Measurements from ENCODE around the gene APBB2. TPM values are rescaled to one million over a fixed set of nuclear protein-coding genes. Genes with fewer than 3 reads are reported as not detected.

APBB2 gene
- total and polyA plus RNA-seq, 4 donors = 4.8 to 31.5 (median 11.2) TPM

GRCh38 chr4:40908297-40908696 is 306.0 kb downstream of the APBB2 start:
- TF ChIP-seq JUND (IDR thresholded peaks at IDR 0.05) = no peak
- no peak for TF ChIP-seq GABPA (IDR thresholded peaks at IDR 0.05 in 1 of 2, conservative IDR thresholded peaks at IDR 0.05 in 1 of 2)
- TF ChIP-seq CTCF (IDR thresholded peaks at IDR 0.05; ENCODE audit: low read depth, low read length, missing input control) = no peak
- no peak for TF ChIP-seq REST (IDR thresholded peaks at IDR 0.05)
- no peak for TF ChIP-seq TAF1 (conservative IDR thresholded peaks at IDR 0.05)
- TF ChIP-seq RXRA (IDR thresholded peaks at IDR 0.05) = no peak
- TF ChIP-seq NR2F2 (IDR thresholded peaks at IDR 0.05) = no peak
- TF ChIP-seq YY1 (IDR thresholded peaks at IDR 0.05) = no peak
- no peak for TF ChIP-seq FOXA2 (IDR thresholded peaks at IDR 0.05)
- TF ChIP-seq MAX (IDR thresholded peaks at IDR 0.05) = no peak
- TF ChIP-seq RAD21 (IDR thresholded peaks at IDR 0.05) = no peak
- no peak for TF ChIP-seq ZBTB33 (IDR thresholded peaks at IDR 0.05)
- no peak for TF ChIP-seq ATF3 (IDR thresholded peaks at IDR 0.05)
- no peak for TF ChIP-seq HNF4G (IDR thresholded peaks at IDR 0.05)
- no peak for TF ChIP-seq HNF4A (conservative IDR thresholded peaks at IDR 0.05)
- no peak for TF ChIP-seq SP1 (IDR thresholded peaks at IDR 0.05)
- TF ChIP-seq FOXA1 (IDR thresholded peaks at IDR 0.05) = no peak
- no peaks in the 10 kb centered on the region for H3K4me1 ChIP-seq (ENCODE audit: control insufficient read depth in 4 of 4, insufficient read depth in 4 of 4, low read length in 3 of 4)
- no peak overlapping the region for H3K9ac ChIP-seq (ENCODE audit: low read depth in 1 of 2, low read length in 2 of 2)
- 84% methylated on average over 12 of the region's 12 CpGs for WGBS
- no peaks in the 10 kb centered on the region for H3K36me3 ChIP-seq (ENCODE audit: control insufficient read depth in 4 of 4, insufficient read depth in 3 of 4, low read depth in 1 of 4, low read length in 3 of 4)
- no peak for DNase-seq (ENCODE audit: low spot score)
- no peaks in the 10 kb centered on the region for H3K27me3 ChIP-seq (ENCODE audit: control insufficient read depth in 4 of 4, insufficient read depth in 4 of 4, low read length in 3 of 4)
- no peak overlapping the region for H3K4me3 ChIP-seq (ENCODE audit: low read depth in 1 of 3, low read length in 3 of 3)
- H3K27ac ChIP-seq (ENCODE audit: low read depth in 1 of 2, low read length in 2 of 2) = no peak overlapping the region
- no peaks in the 10 kb centered on the region for H3K9me3 ChIP-seq (ENCODE audit: control insufficient read depth in 4 of 4, low read length in 3 of 4)

- 96% methylated on average over 8 of the region's 8 CpGs for whole genome bisulfite sequencing
- no peak overlapping the region for H3K4me3 ChIP-seq (ENCODE audit: low read depth in 1 of 3, low read length in 3 of 3)
- DNase-seq (ENCODE audit: low spot score) = no peak
- H3K27me3 ChIP-seq (ENCODE audit: control insufficient read depth in 4 of 4, insufficient read depth in 4 of 4, low read length in 3 of 4) = no peaks in the 10 kb centered on the region
- H3K9me3 ChIP-seq (ENCODE audit: control insufficient read depth in 4 of 4, low read length in 3 of 4) = no peaks in the 10 kb centered on the region
- H3K9ac ChIP-seq (ENCODE audit: low read depth in 1 of 2, low read length in 2 of 2) = no peak overlapping the region
- H3K27ac ChIP-seq (ENCODE audit: low read depth in 1 of 2, low read length in 2 of 2) = no peak overlapping the region
- H3K4me1 ChIP-seq (ENCODE audit: control insufficient read depth in 4 of 4, insufficient read depth in 4 of 4, low read length in 3 of 4) = no peaks in the 10 kb centered on the region
- H3K36me3 ChIP-seq (ENCODE audit: control insufficient read depth in 4 of 4, insufficient read depth in 3 of 4, low read depth in 1 of 4, low read length in 3 of 4) = peaks cover 0 to 2% (median 0%) of the 10 kb centered on the region in 4 donors
- no peak for TF ChIP-seq MAX (IDR thresholded peaks at IDR 0.05)
- no peak for TF ChIP-seq JUND (IDR thresholded peaks at IDR 0.05)
- no peak for TF ChIP-seq ATF3 (IDR thresholded peaks at IDR 0.05)
- no peak for TF ChIP-seq HNF4G (IDR thresholded peaks at IDR 0.05)
- no peak for TF ChIP-seq FOXA2 (IDR thresholded peaks at IDR 0.05)
- no peak for TF ChIP-seq SP1 (IDR thresholded peaks at IDR 0.05)
- TF ChIP-seq YY1 (IDR thresholded peaks at IDR 0.05) = no peak
- TF ChIP-seq RXRA (IDR thresholded peaks at IDR 0.05) = no peak
- TF ChIP-seq RAD21 (IDR thresholded peaks at IDR 0.05) = no peak
- no peak for TF ChIP-seq REST (IDR thresholded peaks at IDR 0.05)
- TF ChIP-seq HNF4A (conservative IDR thresholded peaks at IDR 0.05) = no peak
- no peak for TF ChIP-seq CTCF (IDR thresholded peaks at IDR 0.05; ENCODE audit: low read depth, low read length, missing input control)
Observed at GRCh38 chr4:40905414-40905813, 308.9 kb downstream of the APBB2 start.

Data from liver (tissue), 9 donors.